ENCODE results near the gene AGBL1.

Gene AGBL1

DNA sequence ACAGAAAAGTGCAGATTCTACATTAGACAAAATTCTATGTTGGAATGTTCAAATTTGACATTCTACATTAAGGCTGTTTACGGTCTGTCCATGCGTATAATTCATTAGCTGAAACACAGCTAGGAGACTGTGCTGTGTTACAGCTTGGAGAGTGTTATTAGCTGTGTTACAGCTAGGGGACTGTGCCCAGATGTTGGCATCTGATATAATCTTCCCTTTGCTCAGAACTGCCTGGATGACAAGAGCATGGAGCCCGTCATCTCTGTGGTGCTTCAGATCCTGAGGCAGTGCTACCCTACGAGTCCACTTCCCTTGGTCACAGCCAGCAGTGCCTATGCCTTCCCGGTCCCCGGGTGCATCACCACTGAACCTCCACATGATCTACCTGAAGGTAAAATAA lies 177.0 kb downstream of the AGBL1 start:
- Histone ChIP-seq H3K9me2 (replicated peaks; ENCODE audit: insufficient read depth, low read length) (no peaks in the 10 kb centered on the region), H4K20me1 (ENCODE audit: low read depth, low read length) (no peaks in the 10 kb centered on the region), H2AFZ (ENCODE audit: low read depth, low read length, severe bottlenecking) (no peak overlapping the region), H3K27ac (ENCODE audit: low read depth, low read length) (no peak overlapping the region), H3K27me3 (ENCODE audit: low read length) (no peaks in the 10 kb centered on the region), H3K9ac (ENCODE audit: low read length) (no peak overlapping the region), H3K4me3 (ENCODE audit: insufficient read depth, low read length, poor library complexity, severe bottlenecking) (no peak overlapping the region), H3K36me3 (ENCODE audit: low read length) (no peaks in the 10 kb centered on the region), H3K9me3 (ENCODE audit: insufficient read depth, low read length) (no peaks in the 10 kb centered on the region), H3K4me2 (ENCODE audit: low read depth, low read length, poor library complexity, severe bottlenecking) (no peak overlapping the region), H3K79me2 (ENCODE audit: insufficient read depth, low read length) (no peaks in the 10 kb centered on the region), H3F3A (ENCODE audit: insufficient read depth) (no peaks in the 10 kb centered on the region)
- no peak for TF ChIP-seq EZH2phosphoT487 (conservative IDR thresholded peaks at IDR 0.05; ENCODE audit: low read length)
- TF ChIP-seq, protein P1, sequence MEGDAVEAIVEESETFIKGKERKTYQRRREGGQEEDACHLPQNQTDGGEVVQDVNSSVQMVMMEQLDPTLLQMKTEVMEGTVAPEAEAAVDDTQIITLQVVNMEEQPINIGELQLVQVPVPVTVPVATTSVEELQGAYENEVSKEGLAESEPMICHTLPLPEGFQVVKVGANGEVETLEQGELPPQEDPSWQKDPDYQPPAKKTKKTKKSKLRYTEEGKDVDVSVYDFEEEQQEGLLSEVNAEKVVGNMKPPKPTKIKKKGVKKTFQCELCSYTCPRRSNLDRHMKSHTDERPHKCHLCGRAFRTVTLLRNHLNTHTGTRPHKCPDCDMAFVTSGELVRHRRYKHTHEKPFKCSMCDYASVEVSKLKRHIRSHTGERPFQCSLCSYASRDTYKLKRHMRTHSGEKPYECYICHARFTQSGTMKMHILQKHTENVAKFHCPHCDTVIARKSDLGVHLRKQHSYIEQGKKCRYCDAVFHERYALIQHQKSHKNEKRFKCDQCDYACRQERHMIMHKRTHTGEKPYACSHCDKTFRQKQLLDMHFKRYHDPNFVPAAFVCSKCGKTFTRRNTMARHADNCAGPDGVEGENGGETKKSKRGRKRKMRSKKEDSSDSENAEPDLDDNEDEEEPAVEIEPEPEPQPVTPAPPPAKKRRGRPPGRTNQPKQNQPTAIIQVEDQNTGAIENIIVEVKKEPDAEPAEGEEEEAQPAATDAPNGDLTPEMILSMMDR (IDR thresholded peaks at IDR 0.05; ENCODE audit: insufficient read depth, low read length, poor library complexity, severe bottlenecking), result no peak

DNA sequence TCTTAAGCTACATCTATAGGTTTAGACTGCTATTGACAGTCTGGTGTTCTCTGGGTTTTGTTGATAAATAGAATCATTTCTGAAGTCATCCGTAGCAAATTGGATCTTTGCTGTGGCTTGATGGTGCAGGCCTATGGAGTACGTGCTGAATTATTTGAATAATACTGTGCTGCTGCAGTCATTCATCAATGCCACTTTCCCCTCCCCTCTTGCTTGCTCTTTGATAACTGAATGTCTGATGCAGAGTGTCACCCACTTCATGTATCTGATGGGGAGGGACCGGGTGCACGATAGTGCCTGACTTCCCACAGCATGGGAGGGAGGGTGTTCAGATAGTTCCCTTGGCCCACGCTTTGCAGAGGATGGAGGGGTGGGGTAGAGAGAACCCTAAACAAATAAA lies 179.9 kb downstream of the AGBL1 start:
- Histone ChIP-seq H3K4me2 (ENCODE audit: low read depth, low read length, poor library complexity, severe bottlenecking) (no peak overlapping the region), H3K9me3 (ENCODE audit: insufficient read depth, low read length) (no peaks in the 10 kb centered on the region), H3F3A (ENCODE audit: insufficient read depth) (no peaks in the 10 kb centered on the region), H3K9ac (ENCODE audit: low read length) (no peak overlapping the region), H2AFZ (ENCODE audit: low read depth, low read length, severe bottlenecking) (no peak overlapping the region), H3K4me3 (ENCODE audit: insufficient read depth, low read length, poor library complexity, severe bottlenecking) (no peak overlapping the region), H3K27me3 (ENCODE audit: low read length) (no peaks in the 10 kb centered on the region), H3K9me2 (replicated peaks; ENCODE audit: insufficient read depth, low read length) (no peaks in the 10 kb centered on the region), H3K27ac (ENCODE audit: low read depth, low read length) (no peak overlapping the region), H3K79me2 (ENCODE audit: insufficient read depth, low read length) (no peaks in the 10 kb centered on the region), H3K36me3 (ENCODE audit: low read length) (no peaks in the 10 kb centered on the region), H4K20me1 (ENCODE audit: low read depth, low read length) (no peaks in the 10 kb centered on the region)
- no peak for TF ChIP-seq EZH2phosphoT487 (conservative IDR thresholded peaks at IDR 0.05; ENCODE audit: low read length)
- TF ChIP-seq, protein P1 (IDR thresholded peaks at IDR 0.05; ENCODE audit: insufficient read depth, low read length, poor library complexity, severe bottlenecking), result no peak

DNA sequence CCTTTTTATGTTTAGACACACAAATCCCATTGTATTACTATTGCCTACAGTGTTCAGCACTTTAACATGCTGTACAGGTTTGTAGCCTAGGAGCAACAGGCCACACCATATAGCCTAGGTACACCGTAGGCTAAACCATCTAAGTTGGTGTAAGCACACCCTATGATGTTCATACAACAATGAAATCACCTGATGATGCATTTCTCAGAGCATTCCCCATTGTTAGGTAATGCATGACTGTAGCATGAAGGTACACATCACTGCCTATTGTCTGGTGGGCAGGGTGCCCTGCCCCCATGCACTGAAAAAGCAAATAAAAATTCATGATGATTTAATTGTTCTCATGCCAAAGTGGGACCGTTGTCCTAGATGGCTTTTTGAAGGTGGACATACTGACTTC lies 183.6 kb downstream of the AGBL1 start:
- H3F3A ChIP-seq (ENCODE audit: insufficient read depth), result no peaks in the 10 kb centered on the region
- H3K9me2 ChIP-seq (replicated peaks; ENCODE audit: insufficient read depth, low read length), result no peaks in the 10 kb centered on the region
- no peaks in the 10 kb centered on the region for H3K27me3 ChIP-seq (ENCODE audit: low read length)
- no peak overlapping the region for H3K4me2 ChIP-seq (ENCODE audit: low read depth, low read length, poor library complexity, severe bottlenecking)
- H2AFZ ChIP-seq (ENCODE audit: low read depth, low read length, severe bottlenecking), result no peak overlapping the region
- no peak overlapping the region for H3K9ac ChIP-seq (ENCODE audit: low read length)
- H3K4me3 ChIP-seq (ENCODE audit: insufficient read depth, low read length, poor library complexity, severe bottlenecking), result no peak overlapping the region
- TF ChIP-seq EZH2phosphoT487 (conservative IDR thresholded peaks at IDR 0.05; ENCODE audit: low read length), result no peak
- TF ChIP-seq, protein P1 (IDR thresholded peaks at IDR 0.05; ENCODE audit: insufficient read depth, low read length, poor library complexity, severe bottlenecking), result no peak
- no peaks in the 10 kb centered on the region for H3K9me3 ChIP-seq (ENCODE audit: insufficient read depth, low read length)
- no peaks in the 10 kb centered on the region for H3K79me2 ChIP-seq (ENCODE audit: insufficient read depth, low read length)
- no peaks in the 10 kb centered on the region for H3K36me3 ChIP-seq (ENCODE audit: low read length)
- no peak overlapping the region for H3K27ac ChIP-seq (ENCODE audit: low read depth, low read length)
- H4K20me1 ChIP-seq (ENCODE audit: low read depth, low read length), result no peaks in the 10 kb centered on the region

Data from SU-DHL-6 (cell line).